HepG2 (cell line): ENCODE results near the gene PPP1R7. TPM values are rescaled to one million over a fixed set of nuclear protein-coding genes. Genes with fewer than 3 reads are reported as not detected.

Experiments
- ATAC-seq: fragments of 200-7000 bp; cut with Tn5 transposase; 3 replicates; pipeline ENCODE4 v1.9.1; 2020; ENCODE audit warnings: mild to moderate bottlenecking, moderate library complexity
- BruUV-seq: library from RNA; stranded (reverse); fragments of 400-500 nt; replicated peaks from 2 replicates; lab custom pipeline; 2021; lab: Mats Ljungman, UMichigan
- CTCF ChIA-PET: fragments of 300-600 bp; formaldehyde crosslinking; extraction: SDS; loops from one replicate; lab custom pipeline; 2021; ENCODE audit warnings: low total read pairs, inconsistent platforms, low intra/inter-chr PET ratio; lab: Yijun Ruan, JAX
- POLR2A ChIA-PET: fragments of 350-600 bp; sonication (Branson Sonifier 250); formaldehyde crosslinking; loops from one replicate; lab custom pipeline; 2020; ENCODE audit warnings: antibody characterized with exemption, inconsistent platforms; lab: Yijun Ruan, JAX
- DNase-seq: peaks from one replicate; pipeline ENCODE4 v3.0.0-alpha.2; 2015; ENCODE audit warnings: low spot score
- FAIRE-seq: peaks from 3 replicates; lab custom pipeline; 2011; peaks lifted over from hg19 to GRCh38; lab: Jason Lieb, UNC
- H2AFZ ChIP-seq: one replicate; pipeline ENCODE4 v1.6.1; 2011; ENCODE audit warnings: low read length, inconsistent platforms
- H3K27ac ChIP-seq: fragments of 300-600 bp; 3 replicates; pipeline ENCODE4 v1.8.0; 2011; ENCODE audit warnings: mixed run types, mild to moderate bottlenecking, mixed read lengths, low read length, inconsistent platforms; ENCODE audit not compliant: insufficient read depth; ENCODE audit errors: extremely low read length
- H3K27me3 ChIP-seq, 2 experiments: fragments of 200-600 bp in 1 of 2; 2 replicates in 1 of 2; 3 replicates in 1 of 2; pipeline versions ENCODE4 v1.6.0 to v1.8.0; 2011; ENCODE audit warnings: low read length in 2 of 2, mild to moderate bottlenecking in 2 of 2, moderate library complexity in 2 of 2, inconsistent platforms in 1 of 2; ENCODE audit not compliant: insufficient read depth in 2 of 2, control insufficient read depth in 1 of 2
- H3K36me3 ChIP-seq, 2 experiments: fragments of 200-600 bp in 1 of 2; replicated peaks in 1 of 2; 2 replicates in 1 of 2; 3 replicates in 1 of 2; pipeline versions ENCODE4 v1.5.1 to v1.8.0; 2011; ENCODE audit warnings: low read length in 2 of 2, inconsistent platforms in 1 of 2; ENCODE audit not compliant: insufficient read depth in 2 of 2, control insufficient read depth in 1 of 2
- H3K4me1 ChIP-seq: 2 replicates; pipeline ENCODE4 v1.5.1; 2012; ENCODE audit warnings: low read length, inconsistent platforms; ENCODE audit not compliant: insufficient read depth
- H3K4me2 ChIP-seq: 2 replicates; pipeline ENCODE4 v1.6.0; 2011; ENCODE audit warnings: low read depth, low read length, inconsistent platforms
- H3K4me3 ChIP-seq, 3 experiments: fragments of 200-600 bp in 1 of 3; sonication (generic), shearing (Covaris generic) in 1 of 3; replicated peaks in 1 of 3; 2 replicates each; pipeline ENCODE4 v1.5.1; 2011 to 2016; ENCODE audit warnings: low read length in 3 of 3, inconsistent platforms in 2 of 3, low read depth in 2 of 3, mild to moderate bottlenecking in 2 of 3, control low read depth in 1 of 3, mixed read lengths in 1 of 3; ENCODE audit not compliant: insufficient read depth in 1 of 3
- H3K79me2 ChIP-seq: one replicate; pipeline ENCODE4 v1.6.1; 2011; ENCODE audit warnings: low read length, inconsistent platforms; ENCODE audit not compliant: insufficient read depth
- H3K9ac ChIP-seq: 2 replicates; pipeline ENCODE4 v1.6.0; 2011; ENCODE audit warnings: mild to moderate bottlenecking, low read depth, low read length, inconsistent platforms; ENCODE audit not compliant: insufficient read depth
- H3K9me3 ChIP-seq: 2 replicates; pipeline ENCODE4 v1.5.1; 2012; ENCODE audit warnings: mild to moderate bottlenecking, low read length
- H4K20me1 ChIP-seq: 2 replicates; pipeline ENCODE4 v1.6.0; 2011; ENCODE audit warnings: inconsistent platforms, mild to moderate bottlenecking, low read length, moderate library complexity; ENCODE audit not compliant: insufficient read depth
- CCDC6 ChIP-seq: sonication (generic); formaldehyde crosslinking; IDR thresholded peaks from 2 replicates; pipeline ENCODE4 v1.8.1; 2022; ENCODE audit warnings: mild to moderate bottlenecking, missing genetic modification reagents, moderate library complexity
- HNF4A ChIP-seq: sonication (generic); formaldehyde crosslinking; IDR thresholded peaks from 2 replicates; pipeline ENCODE4 v1.4.0; 2020; ENCODE audit warnings: missing genetic modification reagents
- IRX3 ChIP-seq: sonication (generic); formaldehyde crosslinking; IDR thresholded peaks from 2 replicates; pipeline ENCODE4 v1.8.1; 2023; ENCODE audit warnings: mild to moderate bottlenecking, low read depth, missing genetic modification reagents, borderline replicate concordance
- NFKB2 ChIP-seq: sonication (generic); formaldehyde crosslinking; IDR thresholded peaks from 2 replicates; pipeline ENCODE4 v1.4.0; 2020; ENCODE audit warnings: missing genetic modification reagents, borderline replicate concordance
- NR3C1 ChIP-seq: sonication (generic); formaldehyde crosslinking; IDR thresholded peaks from 2 replicates; pipeline ENCODE4 v1.4.0; 2020; ENCODE audit warnings: missing genetic modification reagents
- RXRB ChIP-seq: IDR thresholded peaks from 2 replicates; pipeline ENCODE4 v1.6.1; 2016; ENCODE audit warnings: borderline replicate concordance, missing genetic modification reagents, missing compliant biosample characterization
- SRSF1 ChIP-seq: fragments of 200-400 bp; formaldehyde crosslinking; optimal IDR thresholded peaks from 2 replicates; pipeline ENCODE3; 2017; ENCODE audit warnings: mild to moderate bottlenecking, low read depth, low read length, moderate library complexity
- ZBTB38 ChIP-seq: sonication (generic); formaldehyde crosslinking; IDR thresholded peaks from 2 replicates; pipeline ENCODE4 v1.5.1; 2020; ENCODE audit warnings: mild to moderate bottlenecking, missing genetic modification reagents
- ZNF543 ChIP-seq: sonication (generic); formaldehyde crosslinking; IDR thresholded peaks from 2 replicates; pipeline ENCODE4 v1.4.0; 2020; ENCODE audit warnings: mild to moderate bottlenecking, missing genetic modification reagents
- ZNF550 ChIP-seq: sonication (generic); formaldehyde crosslinking; IDR thresholded peaks from 2 replicates; pipeline ENCODE4 v1.4.0; 2020; ENCODE audit warnings: mild to moderate bottlenecking, missing genetic modification reagents, borderline replicate concordance
- WGBS: methylation state at CpG from one replicate; pipeline ENCODE4 v1.1.6; 2017; ENCODE audit warnings: low lambda C conversion rate; 5-methylcytosine and 5-hydroxymethylcytosine counted together
- in situ Hi-C: cut with HindIII; loops from 2 replicates; pipeline ENCODE4 v1.10.0; 2017; ENCODE audit warnings: low pct_unique_long_range_greater_than_20kb; ENCODE audit not compliant: extremely low pct_ligation_motif_present
- intact Hi-C: fragments of 100-400 bp; cut with micrococcal nuclease; formaldehyde crosslinking; loops from one replicate; pipeline ENCODE4 v1.10.0; 2022; ENCODE audit not compliant: unreplicated experiment
- polyA plus RNA-seq, 8 experiments: library from polyadenylated mRNA; depleted of rRNA in 3 of 8; stranded (reverse) in 7 of 8; unstranded in 1 of 8; fragments of >200 nt; fragmentation: Illumina TruSeq in 4 of 8; extraction: Trizol in 4 of 8; gene quantifications; 2 replicates each; pipeline versions ENCODE4 v1.2.1 to v1.2.3, GENCODE V29; 2011 to 2016; ENCODE audit warnings: low read depth in 4 of 8, missing spikeins in 1 of 8, mixed read lengths in 1 of 8; ENCODE audit not compliant: insufficient read depth in 1 of 8
- total RNA-seq, 5 experiments: library from RNA; depleted of rRNA; stranded (reverse); fragments of >200 nt; fragmentation: Illumina TruSeq; extraction: Trizol; gene quantifications; 2 replicates each; pipeline ENCODE4 v1.2.3, GENCODE V29; 2016; ENCODE audit warnings: low read depth in 1 of 5
- TF ChIP-seq, protein P1 (sequence below): sonication (generic); formaldehyde crosslinking; IDR thresholded peaks from 2 replicates; pipeline ENCODE4 v1.4.0; 2020; ENCODE audit warnings: missing genetic modification reagents

Gene PPP1R7
- total and polyA plus RNA-seq, 2 of the 13 experiments (the other 11 are each of a cell fraction or from before 2014, with no cell fraction given): 33.3 to 67.9 TPM

- H3K79me2 ChIP-seq: peaks cover 2% of the 10 kb centered on the region
- H3K27ac ChIP-seq: no peak overlapping the region
- TF ChIP-seq SRSF1 (no peak), NR3C1 (CRISPR knock-in tag) (no peak), IRX3 (no peak)
- DNase-seq: no peak
- H3K4me3 ChIP-seq: no peak overlapping the region
- BruUV-seq: no TSS peak
- ChIA-PET POLR2A (no interaction called here), CTCF (no interaction called here)
- no peak for FAIRE-seq
- ATAC-seq: no peak
- H2AFZ ChIP-seq: no peak overlapping the region
- peaks cover 19% of the 10 kb centered on the region for H3K4me1 ChIP-seq
- no peak overlapping the region for H3K4me2 ChIP-seq
- no peaks in the 10 kb centered on the region for H4K20me1 ChIP-seq
- peaks cover 9 to 14% of the 10 kb centered on the region in 2 experiments; a peak in 4 of 5 replicates for H3K36me3 ChIP-seq
- H3K9me3 ChIP-seq: no peaks in the 10 kb centered on the region
- H3K9ac ChIP-seq: no peak overlapping the region
- no peaks in the 10 kb centered on the region for H3K27me3 ChIP-seq
- 88% methylated on average over 6 of the region's 6 CpGs for WGBS
- in situ Hi-C loops: no loop called here
- intact Hi-C loops: no loop called here
These were observed 8.2 kb upstream of the PPP1R7 start for GRCh38 chr2:241142063-241142462.

DNA sequence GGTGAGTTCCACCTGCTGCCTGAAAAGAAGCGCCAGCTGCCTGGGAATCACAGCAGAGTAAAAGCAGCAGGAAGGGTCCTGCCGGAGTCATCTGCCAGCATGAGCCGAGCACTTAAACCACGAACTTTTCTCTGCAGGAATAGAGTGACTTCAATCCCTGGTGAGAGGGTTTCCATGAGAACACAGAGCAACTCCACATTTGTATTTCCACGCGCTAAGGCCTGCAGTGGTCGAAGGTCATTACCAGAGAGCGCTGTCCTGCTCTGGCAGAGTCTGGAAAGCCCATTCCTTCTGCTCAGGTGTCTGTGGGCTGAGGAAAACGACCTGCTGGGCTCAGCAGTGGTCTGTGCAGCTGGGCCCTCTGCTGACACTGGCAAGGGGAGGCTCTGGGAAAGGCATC lies 7.7 kb upstream of the PPP1R7 start:
- TF ChIP-seq CCDC6 (CRISPR knock-in tag) (no peak), NFKB2 (CRISPR knock-in tag) (no peak), ZNF550 (no peak), ZBTB38 (peak; percentile 53; the same call in 1 of the 2 replicates), ZNF543 (CRISPR knock-in tag) (no peak), HNF4A (CRISPR knock-in tag) (peak; percentile 29; the same call in 1 of the 2 replicates), RXRB (CRISPR knock-in tag) (no peak)
- TF ChIP-seq, protein P1, sequence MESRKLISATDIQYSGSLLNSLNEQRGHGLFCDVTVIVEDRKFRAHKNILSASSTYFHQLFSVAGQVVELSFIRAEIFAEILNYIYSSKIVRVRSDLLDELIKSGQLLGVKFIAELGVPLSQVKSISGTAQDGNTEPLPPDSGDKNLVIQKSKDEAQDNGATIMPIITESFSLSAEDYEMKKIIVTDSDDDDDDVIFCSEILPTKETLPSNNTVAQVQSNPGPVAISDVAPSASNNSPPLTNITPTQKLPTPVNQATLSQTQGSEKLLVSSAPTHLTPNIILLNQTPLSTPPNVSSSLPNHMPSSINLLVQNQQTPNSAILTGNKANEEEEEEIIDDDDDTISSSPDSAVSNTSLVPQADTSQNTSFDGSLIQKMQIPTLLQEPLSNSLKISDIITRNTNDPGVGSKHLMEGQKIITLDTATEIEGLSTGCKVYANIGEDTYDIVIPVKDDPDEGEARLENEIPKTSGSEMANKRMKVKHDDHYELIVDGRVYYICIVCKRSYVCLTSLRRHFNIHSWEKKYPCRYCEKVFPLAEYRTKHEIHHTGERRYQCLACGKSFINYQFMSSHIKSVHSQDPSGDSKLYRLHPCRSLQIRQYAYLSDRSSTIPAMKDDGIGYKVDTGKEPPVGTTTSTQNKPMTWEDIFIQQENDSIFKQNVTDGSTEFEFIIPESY (CRISPR knock-in tag): peak; percentile 96
- peaks cover 8 to 13% of the 10 kb centered on the region in 2 experiments; a peak in 4 of 5 replicates for H3K36me3 ChIP-seq
- peaks cover 2% of the 10 kb centered on the region for H3K79me2 ChIP-seq
- no peak overlapping the region for H2AFZ ChIP-seq
- H3K4me2 ChIP-seq: no peak overlapping the region
- H3K4me3 ChIP-seq: no peak overlapping the region
- no peaks in the 10 kb centered on the region for H3K27me3 ChIP-seq
- DNase-seq (no peak), FAIRE-seq (peak; percentile 23), ATAC-seq (peak; percentile 56)
- no TSS peak for BruUV-seq
- no peaks in the 10 kb centered on the region for H3K9me3 ChIP-seq
- H4K20me1 ChIP-seq: no peaks in the 10 kb centered on the region
- CTCF ChIA-PET: no interaction called here
- H3K9ac ChIP-seq: 0 out of 2 replicates have a peak overlapping the region, but pooled peaks have one; percentile 4
- WGBS: 87% methylated on average over 9 of the region's 9 CpGs
- POLR2A ChIA-PET: no interaction called here
- intact Hi-C loops: no loop called here
- H3K4me1 ChIP-seq: peaks cover 20% of the 10 kb centered on the region
- H3K27ac ChIP-seq: no peak overlapping the region
- in situ Hi-C loops: no loop called here
